Liver (tissue), 3 donors: ENCODE results near the gene SH3RF3.

Source experiments
- EGR1 ChIP-seq, 2 donors: IDR thresholded peaks; 2 replicates each; pipeline ENCODE4 v1.6.1; 2016 to 2018; ENCODE audit warnings: antibody characterized with exemption in 2 of 2, low read depth in 2 of 2
- GABPA ChIP-seq, 2 donors: IDR thresholded peaks in 1 of 2; conservative IDR thresholded peaks in 1 of 2; 2 replicates each; pipeline ENCODE4 v1.6.1; 2016; ENCODE audit warnings: antibody characterized with exemption in 2 of 2, mild to moderate bottlenecking in 1 of 2, moderate library complexity in 1 of 2
- HNF4A ChIP-seq, 2 donors: conservative IDR thresholded peaks; 2 replicates each; pipeline ENCODE4 v1.6.1; 2016; ENCODE audit warnings: antibody characterized with exemption in 2 of 2, mild to moderate bottlenecking in 2 of 2
- JUND ChIP-seq, 2 donors: IDR thresholded peaks; 2 replicates each; pipeline ENCODE4 v1.6.1; 2016; ENCODE audit warnings: antibody characterized with exemption in 2 of 2
- RAD21 ChIP-seq, 2 donors: IDR thresholded peaks; 2 replicates each; pipeline ENCODE4 v1.6.1; 2016; ENCODE audit warnings: antibody characterized with exemption in 2 of 2, mild to moderate bottlenecking in 2 of 2
- RXRA ChIP-seq, 2 donors: IDR thresholded peaks; 2 replicates each; pipeline ENCODE4 v1.6.1; 2017 to 2018; ENCODE audit warnings: antibody characterized with exemption in 2 of 2, mild to moderate bottlenecking in 1 of 2
- SP1 ChIP-seq: IDR thresholded peaks from 2 replicates; pipeline ENCODE4 v1.6.1; 2018; ENCODE audit warnings: antibody characterized with exemption, mild to moderate bottlenecking
- YY1 ChIP-seq: IDR thresholded peaks from 2 replicates; pipeline ENCODE4 v1.6.1; 2016; ENCODE audit warnings: antibody characterized with exemption, mild to moderate bottlenecking
- TF ChIP-seq, protein P1 (sequence below): fragments of 150-350 bp; IDR thresholded peaks from 2 replicates; pipeline ENCODE4 v1.5.1; 2017; ENCODE audit warnings: improper control_type of control experiment, low read depth, low read length; ENCODE audit not compliant: missing input control
- TF ChIP-seq, protein P2 (sequence below): IDR thresholded peaks from 2 replicates; pipeline ENCODE4 v1.6.1; 2016; ENCODE audit warnings: antibody characterized with exemption
- TF ChIP-seq, protein P3 (sequence below): IDR thresholded peaks from 2 replicates; pipeline ENCODE4 v1.6.1; 2016; ENCODE audit warnings: antibody characterized with exemption, mild to moderate bottlenecking
- TF ChIP-seq, protein P4 (sequence below): IDR thresholded peaks from 2 replicates; pipeline ENCODE4 v1.6.1; 2016; ENCODE audit warnings: antibody characterized with exemption
- TF ChIP-seq, protein P5 (sequence below): IDR thresholded peaks from 2 replicates; pipeline ENCODE4 v1.6.1; 2016; ENCODE audit warnings: antibody characterized with exemption
- donor health status: healthy.
- donor health status: healthy.

DNA sequence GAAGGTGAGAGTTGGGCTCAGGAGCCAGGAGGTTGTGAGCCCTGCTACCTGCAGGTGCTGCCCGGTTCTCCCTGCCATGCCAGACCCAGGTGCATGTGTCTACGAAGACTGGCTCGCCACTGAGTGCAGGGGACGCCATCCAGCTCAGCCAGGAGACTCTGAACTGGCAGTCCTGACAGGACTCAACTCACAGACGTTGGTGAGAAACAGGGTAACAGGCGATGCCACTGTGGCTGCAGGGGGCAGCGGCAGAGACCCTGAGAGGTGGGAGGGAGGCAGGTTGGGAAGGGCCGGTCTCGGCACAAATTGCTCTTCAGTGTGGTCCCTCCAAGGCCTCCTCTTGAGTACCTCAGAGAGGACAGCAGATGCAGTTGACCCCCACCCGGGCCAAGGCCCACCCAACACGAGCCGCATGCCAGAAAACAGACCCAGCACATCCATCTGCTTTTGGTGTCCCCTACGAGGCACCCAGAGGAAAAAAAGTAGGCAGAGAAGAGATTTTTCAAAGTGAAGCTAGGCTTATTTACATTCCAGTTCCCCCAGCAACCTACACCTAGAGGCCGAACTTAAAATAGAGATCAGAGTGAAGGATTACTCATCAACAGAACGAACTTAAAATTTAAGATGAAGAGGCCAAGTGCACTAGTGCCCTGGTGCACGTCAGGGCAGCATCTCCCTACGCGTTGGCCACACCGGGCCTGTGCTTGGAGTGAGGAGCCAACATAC lies 300.0 kb downstream of the SH3RF3 start:
- TF ChIP-seq, protein P1, sequence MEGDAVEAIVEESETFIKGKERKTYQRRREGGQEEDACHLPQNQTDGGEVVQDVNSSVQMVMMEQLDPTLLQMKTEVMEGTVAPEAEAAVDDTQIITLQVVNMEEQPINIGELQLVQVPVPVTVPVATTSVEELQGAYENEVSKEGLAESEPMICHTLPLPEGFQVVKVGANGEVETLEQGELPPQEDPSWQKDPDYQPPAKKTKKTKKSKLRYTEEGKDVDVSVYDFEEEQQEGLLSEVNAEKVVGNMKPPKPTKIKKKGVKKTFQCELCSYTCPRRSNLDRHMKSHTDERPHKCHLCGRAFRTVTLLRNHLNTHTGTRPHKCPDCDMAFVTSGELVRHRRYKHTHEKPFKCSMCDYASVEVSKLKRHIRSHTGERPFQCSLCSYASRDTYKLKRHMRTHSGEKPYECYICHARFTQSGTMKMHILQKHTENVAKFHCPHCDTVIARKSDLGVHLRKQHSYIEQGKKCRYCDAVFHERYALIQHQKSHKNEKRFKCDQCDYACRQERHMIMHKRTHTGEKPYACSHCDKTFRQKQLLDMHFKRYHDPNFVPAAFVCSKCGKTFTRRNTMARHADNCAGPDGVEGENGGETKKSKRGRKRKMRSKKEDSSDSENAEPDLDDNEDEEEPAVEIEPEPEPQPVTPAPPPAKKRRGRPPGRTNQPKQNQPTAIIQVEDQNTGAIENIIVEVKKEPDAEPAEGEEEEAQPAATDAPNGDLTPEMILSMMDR = no peak
- TF ChIP-seq, protein P2, sequence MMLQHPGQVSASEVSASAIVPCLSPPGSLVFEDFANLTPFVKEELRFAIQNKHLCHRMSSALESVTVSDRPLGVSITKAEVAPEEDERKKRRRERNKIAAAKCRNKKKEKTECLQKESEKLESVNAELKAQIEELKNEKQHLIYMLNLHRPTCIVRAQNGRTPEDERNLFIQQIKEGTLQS = no peak
- TF ChIP-seq JUND (IDR thresholded peaks at IDR 0.05) = no peak
- TF ChIP-seq, protein P3, sequence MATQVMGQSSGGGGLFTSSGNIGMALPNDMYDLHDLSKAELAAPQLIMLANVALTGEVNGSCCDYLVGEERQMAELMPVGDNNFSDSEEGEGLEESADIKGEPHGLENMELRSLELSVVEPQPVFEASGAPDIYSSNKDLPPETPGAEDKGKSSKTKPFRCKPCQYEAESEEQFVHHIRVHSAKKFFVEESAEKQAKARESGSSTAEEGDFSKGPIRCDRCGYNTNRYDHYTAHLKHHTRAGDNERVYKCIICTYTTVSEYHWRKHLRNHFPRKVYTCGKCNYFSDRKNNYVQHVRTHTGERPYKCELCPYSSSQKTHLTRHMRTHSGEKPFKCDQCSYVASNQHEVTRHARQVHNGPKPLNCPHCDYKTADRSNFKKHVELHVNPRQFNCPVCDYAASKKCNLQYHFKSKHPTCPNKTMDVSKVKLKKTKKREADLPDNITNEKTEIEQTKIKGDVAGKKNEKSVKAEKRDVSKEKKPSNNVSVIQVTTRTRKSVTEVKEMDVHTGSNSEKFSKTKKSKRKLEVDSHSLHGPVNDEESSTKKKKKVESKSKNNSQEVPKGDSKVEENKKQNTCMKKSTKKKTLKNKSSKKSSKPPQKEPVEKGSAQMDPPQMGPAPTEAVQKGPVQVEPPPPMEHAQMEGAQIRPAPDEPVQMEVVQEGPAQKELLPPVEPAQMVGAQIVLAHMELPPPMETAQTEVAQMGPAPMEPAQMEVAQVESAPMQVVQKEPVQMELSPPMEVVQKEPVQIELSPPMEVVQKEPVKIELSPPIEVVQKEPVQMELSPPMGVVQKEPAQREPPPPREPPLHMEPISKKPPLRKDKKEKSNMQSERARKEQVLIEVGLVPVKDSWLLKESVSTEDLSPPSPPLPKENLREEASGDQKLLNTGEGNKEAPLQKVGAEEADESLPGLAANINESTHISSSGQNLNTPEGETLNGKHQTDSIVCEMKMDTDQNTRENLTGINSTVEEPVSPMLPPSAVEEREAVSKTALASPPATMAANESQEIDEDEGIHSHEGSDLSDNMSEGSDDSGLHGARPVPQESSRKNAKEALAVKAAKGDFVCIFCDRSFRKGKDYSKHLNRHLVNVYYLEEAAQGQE = no peak
- TF ChIP-seq, protein P4, sequence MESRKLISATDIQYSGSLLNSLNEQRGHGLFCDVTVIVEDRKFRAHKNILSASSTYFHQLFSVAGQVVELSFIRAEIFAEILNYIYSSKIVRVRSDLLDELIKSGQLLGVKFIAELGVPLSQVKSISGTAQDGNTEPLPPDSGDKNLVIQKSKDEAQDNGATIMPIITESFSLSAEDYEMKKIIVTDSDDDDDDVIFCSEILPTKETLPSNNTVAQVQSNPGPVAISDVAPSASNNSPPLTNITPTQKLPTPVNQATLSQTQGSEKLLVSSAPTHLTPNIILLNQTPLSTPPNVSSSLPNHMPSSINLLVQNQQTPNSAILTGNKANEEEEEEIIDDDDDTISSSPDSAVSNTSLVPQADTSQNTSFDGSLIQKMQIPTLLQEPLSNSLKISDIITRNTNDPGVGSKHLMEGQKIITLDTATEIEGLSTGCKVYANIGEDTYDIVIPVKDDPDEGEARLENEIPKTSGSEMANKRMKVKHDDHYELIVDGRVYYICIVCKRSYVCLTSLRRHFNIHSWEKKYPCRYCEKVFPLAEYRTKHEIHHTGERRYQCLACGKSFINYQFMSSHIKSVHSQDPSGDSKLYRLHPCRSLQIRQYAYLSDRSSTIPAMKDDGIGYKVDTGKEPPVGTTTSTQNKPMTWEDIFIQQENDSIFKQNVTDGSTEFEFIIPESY = no peak
- no peak for TF ChIP-seq EGR1 (IDR thresholded peaks at IDR 0.05; ENCODE audit: low read depth in 2 of 2)
- no peak for TF ChIP-seq RXRA (IDR thresholded peaks at IDR 0.05)
- no peak for TF ChIP-seq GABPA (IDR thresholded peaks at IDR 0.05 in 1 of 2, conservative IDR thresholded peaks at IDR 0.05 in 1 of 2)
- TF ChIP-seq YY1 = no peak
- TF ChIP-seq, protein P5, sequence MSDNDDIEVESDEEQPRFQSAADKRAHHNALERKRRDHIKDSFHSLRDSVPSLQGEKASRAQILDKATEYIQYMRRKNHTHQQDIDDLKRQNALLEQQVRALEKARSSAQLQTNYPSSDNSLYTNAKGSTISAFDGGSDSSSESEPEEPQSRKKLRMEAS = no peak
- no peak for TF ChIP-seq RAD21 (IDR thresholded peaks at IDR 0.05)
- TF ChIP-seq SP1 = no peak
- no peak for TF ChIP-seq HNF4A (conservative IDR thresholded peaks at IDR 0.05)
